Measurements from ENCODE around the gene ACAA2.

ACAA2 gene

DNA sequence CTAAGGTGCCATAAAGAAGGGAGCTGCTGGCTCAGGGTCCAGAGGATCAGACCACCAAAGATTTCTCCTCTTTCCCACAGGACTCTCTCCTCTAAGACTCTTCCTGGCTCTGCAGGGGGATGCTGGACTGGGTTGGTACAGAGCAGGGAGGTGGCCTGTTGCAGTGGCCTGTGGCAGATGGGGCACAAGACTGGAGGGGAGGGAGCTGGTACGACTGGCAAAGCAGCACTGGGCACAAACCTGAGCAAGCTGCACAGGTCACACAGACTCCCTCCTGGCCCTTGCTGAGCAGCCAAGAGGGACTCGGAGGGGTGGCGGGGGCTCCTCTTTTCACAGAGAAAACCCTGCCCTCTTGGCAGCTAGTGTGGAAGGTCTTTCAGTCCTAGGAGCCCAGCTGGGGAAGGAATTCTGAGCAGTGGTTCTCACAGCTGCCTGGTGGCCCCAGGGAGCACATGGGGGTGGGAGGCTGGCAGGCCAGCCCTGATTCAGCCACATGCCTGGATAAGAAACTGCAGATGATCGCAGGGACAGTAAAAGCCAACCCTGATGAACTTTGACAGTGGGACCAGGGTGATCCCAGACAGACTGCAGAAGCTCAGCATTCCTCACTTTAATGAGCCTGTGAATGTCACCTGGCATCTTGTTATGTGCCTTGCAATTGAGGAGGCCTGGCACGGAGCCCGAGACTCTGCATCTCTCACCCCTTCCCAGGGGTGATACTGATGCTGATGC is 32.5 kb upstream of the ACAA2 start:
- DNase-seq (ENCODE audit: low read depth) = peak; percentile 15
- TF ChIP-seq, protein P1, sequence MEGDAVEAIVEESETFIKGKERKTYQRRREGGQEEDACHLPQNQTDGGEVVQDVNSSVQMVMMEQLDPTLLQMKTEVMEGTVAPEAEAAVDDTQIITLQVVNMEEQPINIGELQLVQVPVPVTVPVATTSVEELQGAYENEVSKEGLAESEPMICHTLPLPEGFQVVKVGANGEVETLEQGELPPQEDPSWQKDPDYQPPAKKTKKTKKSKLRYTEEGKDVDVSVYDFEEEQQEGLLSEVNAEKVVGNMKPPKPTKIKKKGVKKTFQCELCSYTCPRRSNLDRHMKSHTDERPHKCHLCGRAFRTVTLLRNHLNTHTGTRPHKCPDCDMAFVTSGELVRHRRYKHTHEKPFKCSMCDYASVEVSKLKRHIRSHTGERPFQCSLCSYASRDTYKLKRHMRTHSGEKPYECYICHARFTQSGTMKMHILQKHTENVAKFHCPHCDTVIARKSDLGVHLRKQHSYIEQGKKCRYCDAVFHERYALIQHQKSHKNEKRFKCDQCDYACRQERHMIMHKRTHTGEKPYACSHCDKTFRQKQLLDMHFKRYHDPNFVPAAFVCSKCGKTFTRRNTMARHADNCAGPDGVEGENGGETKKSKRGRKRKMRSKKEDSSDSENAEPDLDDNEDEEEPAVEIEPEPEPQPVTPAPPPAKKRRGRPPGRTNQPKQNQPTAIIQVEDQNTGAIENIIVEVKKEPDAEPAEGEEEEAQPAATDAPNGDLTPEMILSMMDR (conservative IDR thresholded peaks at IDR 0.05; ENCODE audit: low read depth, low read length) = no peak

DNA sequence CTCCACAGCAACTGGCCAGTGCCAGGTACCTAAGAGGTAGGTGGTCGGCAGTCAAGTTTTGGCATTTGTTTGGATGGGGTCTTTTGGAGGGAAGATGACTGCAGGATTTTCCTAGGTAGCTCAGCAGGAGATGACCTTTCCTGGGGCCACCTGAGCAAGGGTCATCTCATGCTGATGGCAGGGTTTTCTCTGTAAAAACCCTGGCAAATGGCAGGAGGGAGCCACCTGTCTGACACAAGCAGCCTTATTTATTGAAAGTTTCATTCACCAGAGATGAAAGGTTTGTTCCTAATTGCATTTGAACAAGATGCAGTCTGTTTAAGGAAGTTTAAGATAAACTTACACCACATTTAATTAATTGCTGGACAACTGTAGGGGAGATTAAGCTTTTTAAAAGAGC is 31.6 kb upstream of the ACAA2 start:
- H3K4me3 ChIP-seq (ENCODE audit: low read depth, low read length) = no peak overlapping the region
- no peak for DNase-seq (ENCODE audit: low read depth)
- TF ChIP-seq, protein P1 (conservative IDR thresholded peaks at IDR 0.05; ENCODE audit: low read depth, low read length) = no peak

More for the DNA sequence above, 32.5 kb upstream of the ACAA2 start:
- H3K4me3 ChIP-seq (ENCODE audit: low read depth, low read length) = no peak overlapping the region

- DNase-seq (ENCODE audit: low read depth) = no peak
- H3K4me3 ChIP-seq (ENCODE audit: low read depth, low read length) = no peak overlapping the region
- TF ChIP-seq, protein P1 (conservative IDR thresholded peaks at IDR 0.05; ENCODE audit: low read depth, low read length) = no peak
Observed at GRCh38 chr18:49843778-49844625, 30.7 kb upstream of the ACAA2 start.

DNA sequence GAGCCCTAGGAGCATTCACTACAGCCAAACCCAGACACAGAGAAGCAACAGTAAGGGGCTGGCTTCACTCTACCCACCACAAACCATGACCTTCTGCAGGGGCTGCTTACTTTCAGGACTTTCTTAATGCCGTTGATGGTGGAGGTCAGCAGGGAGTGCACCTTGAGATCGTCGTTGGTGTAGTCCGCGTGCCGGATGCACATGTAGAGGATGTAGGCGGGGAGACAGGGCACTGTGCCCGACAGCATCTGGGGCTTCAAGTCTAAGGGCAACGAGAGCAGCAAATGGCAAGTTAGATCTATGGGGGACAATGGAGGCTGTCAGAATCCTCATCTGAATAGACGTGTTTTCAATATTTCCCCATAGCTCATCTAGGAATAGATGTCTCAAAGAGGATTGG is 29.8 kb upstream of the ACAA2 start:
- TF ChIP-seq, protein P1 (conservative IDR thresholded peaks at IDR 0.05; ENCODE audit: low read depth, low read length) = no peak
- DNase-seq (ENCODE audit: low read depth) = no peak
- H3K4me3 ChIP-seq (ENCODE audit: low read depth, low read length) = no peak overlapping the region

- H3K4me3 ChIP-seq (ENCODE audit: low read depth, low read length) = no peak overlapping the region
- TF ChIP-seq, protein P1 (conservative IDR thresholded peaks at IDR 0.05; ENCODE audit: low read depth, low read length) = no peak
- DNase-seq (ENCODE audit: low read depth) = no peak
Observed at GRCh38 chr18:49842656-49843055, 29.3 kb upstream of the ACAA2 start.

GRCh38 chr18:49841236-49842217 is 28.2 kb upstream of the ACAA2 start:
- TF ChIP-seq, protein P1 (conservative IDR thresholded peaks at IDR 0.05; ENCODE audit: low read depth, low read length) = no peak
- DNase-seq (ENCODE audit: low read depth) = no peak

More at GRCh38 chr18:49841236-49842217, 28.2 kb upstream of the ACAA2 start:
- no peak overlapping the region for H3K4me3 ChIP-seq (ENCODE audit: low read depth, low read length)

Measured in choroid plexus epithelial cell (primary cell).